Measurements from ENCODE around the gene ABCC1.
"Not testable (repeated sequence)": the region's sequence is repeated elsewhere in the genome, so short reads cannot be mapped to it uniquely, and the experiment has no call there.

Gene ABCC1

GRCh38 chr16:15967655-15968315 is 18.4 kb downstream of the ABCC1 start:
- DNase-seq: no peak

GRCh38 chr16:15970202-15970601 is 20.8 kb downstream of the ABCC1 start:
- no peak for DNase-seq

DNA sequence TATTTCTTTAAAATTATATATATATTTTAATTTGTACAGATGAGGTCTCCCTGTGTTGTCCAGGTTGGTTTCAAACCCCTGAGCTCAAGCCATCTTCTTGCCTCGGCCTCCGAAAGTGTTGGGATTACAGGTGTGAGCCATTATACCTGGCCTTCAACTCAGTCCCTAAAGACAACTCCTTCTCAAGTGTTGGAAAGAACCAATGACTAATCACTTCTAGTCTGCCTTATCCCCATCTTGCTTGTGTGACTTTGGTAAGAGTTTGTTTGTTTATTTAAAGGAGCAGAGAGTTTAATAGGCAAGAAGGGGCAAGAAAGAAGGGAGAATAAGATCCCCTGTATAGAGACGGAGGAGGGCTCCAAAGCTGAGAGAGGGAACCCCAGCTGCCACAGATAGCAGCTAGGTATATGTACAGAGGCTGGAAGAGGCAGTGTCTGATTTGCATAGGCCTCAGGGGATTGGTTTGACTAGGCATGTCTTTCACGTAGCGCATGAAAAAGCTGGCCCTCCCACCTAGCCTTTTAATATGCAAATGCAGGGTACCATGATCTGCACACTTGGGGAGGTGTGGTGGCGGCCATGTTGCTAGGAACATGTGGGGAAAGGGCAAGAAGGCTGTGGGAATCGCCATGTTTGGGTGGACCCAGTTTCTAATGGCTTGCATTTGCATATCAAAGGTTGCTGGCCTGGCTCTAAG is 21.5 kb downstream of the ABCC1 start:
- no peak for DNase-seq

DNA sequence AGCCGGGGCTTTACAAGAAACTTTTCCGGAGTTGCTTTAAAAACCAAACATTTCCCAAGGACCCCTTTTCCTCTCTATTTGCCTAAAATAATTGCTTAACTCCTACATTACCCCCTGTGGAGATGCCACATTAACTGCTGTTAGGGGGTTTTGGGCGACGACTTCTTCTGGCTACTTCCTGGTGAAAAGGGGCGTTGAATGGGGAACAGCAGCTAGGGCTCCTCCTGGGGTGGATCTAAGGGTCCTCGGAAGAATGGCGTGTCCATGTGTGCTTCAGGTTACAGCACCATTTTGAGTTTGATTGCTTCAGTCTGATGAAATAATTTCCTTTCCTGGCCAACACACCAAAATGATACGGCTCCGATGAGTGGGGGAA is 22.0 kb downstream of the ABCC1 start:
- DNase-seq: no peak

- no peak for DNase-seq
Measured at GRCh38 chr16:15972046-15972868, 22.8 kb downstream of the ABCC1 start.

DNA sequence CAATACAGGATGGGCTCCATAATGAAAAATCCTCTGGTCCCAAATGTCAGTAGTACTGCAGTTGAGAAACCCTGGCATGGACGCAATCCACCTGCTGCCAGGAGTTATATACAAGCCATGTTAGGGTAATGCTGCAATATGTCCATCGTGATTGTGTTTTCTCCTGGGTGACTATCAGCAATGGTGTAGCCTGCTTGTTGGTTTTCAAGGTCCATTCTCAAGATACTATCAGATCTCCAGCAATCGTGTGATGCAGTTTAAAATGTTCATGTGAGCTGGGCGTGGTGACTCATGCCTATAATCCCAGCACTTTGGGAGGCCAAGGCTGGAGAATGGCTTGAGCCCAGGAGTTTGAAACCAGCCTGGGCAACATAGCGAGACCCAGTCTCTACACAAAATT is 24.0 kb downstream of the ABCC1 start:
- DNase-seq: no peak

GRCh38 chr16:15974057-15974456 is 24.6 kb downstream of the ABCC1 start:
- DNase-seq: no peak

- no peak for DNase-seq
Measured at GRCh38 chr16:15975172-15975571, 25.8 kb downstream of the ABCC1 start.

DNA sequence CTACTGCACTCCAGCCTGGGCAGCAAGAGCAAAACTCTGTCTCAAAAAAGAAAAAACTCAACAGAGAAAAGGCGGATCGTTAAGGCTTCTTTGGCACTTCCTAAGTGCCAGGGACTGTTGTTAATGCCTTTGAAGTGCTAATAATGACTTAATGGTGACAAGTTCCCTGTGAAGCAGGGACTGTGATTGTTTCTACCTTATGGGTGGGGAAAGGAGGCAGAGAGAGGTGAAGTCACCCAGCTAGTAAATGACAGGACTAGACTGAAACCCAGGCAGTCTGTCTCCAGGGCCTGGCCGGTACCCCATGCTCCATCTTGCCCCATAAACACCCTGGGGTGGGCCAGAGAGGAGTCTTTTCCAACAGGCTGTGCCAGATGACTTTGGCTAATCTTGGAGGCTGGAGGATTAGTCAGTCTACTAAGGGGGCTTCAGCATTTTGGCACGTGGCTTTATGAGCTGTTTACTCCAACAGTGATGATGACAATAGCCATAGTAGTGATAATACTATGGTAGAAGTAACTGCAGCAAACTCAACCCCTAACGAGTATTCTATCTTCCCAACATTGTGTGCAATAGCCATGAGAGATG is 26.9 kb downstream of the ABCC1 start:
- DNase-seq: no peak

- peak; percentile 53 for DNase-seq
Measured at GRCh38 chr16:15976929-15977637, 27.7 kb downstream of the ABCC1 start.

- no peak for DNase-seq
Measured at GRCh38 chr16:15979801-15980200, 30.4 kb downstream of the ABCC1 start.

DNA sequence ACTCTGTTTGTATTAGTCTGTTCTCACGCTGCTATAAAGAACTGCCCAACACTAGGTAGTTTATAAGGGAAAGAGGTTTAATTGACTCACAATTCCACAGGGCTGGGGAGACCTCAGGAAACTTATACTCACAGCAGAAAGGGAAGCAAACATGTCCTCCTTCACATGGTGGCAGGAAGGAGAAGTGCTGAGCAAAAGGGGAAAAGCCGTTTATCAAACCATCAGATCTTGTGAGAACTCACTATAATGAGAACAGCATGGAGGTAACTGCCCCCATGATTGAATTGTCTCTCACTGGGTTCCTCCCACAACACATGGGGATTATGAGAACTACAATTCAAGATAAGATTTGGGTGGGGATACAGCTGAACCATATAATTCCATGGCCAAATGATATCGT is 30.9 kb downstream of the ABCC1 start:
- no peak for DNase-seq

GRCh38 chr16:15981382-15981781 is 32.0 kb downstream of the ABCC1 start:
- DNase-seq: no peak

GRCh38 chr16:15982194-15982915 is 32.9 kb downstream of the ABCC1 start:
- DNase-seq: not testable (repeated sequence)

DNA sequence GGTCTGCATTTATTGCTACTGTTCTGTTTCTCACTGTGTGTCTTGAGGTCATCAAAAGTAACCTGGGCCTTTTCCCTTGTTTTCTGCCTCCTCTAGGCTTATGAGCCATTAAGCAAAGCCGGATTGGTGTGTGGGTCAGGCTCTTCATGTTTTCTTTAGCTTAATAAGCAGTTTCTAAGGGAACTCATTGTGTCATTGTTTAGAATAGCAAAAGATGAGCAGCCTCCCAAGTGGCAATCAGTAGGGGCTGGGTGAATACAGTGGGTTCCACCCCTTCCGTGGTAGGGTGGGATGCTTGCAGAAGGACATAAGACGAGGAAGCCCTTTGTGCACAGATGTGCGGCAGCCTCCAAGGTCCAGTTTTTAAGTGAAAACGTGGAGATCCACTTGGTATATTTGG is 34.5 kb downstream of the ABCC1 start:
- no peak for DNase-seq

DNA sequence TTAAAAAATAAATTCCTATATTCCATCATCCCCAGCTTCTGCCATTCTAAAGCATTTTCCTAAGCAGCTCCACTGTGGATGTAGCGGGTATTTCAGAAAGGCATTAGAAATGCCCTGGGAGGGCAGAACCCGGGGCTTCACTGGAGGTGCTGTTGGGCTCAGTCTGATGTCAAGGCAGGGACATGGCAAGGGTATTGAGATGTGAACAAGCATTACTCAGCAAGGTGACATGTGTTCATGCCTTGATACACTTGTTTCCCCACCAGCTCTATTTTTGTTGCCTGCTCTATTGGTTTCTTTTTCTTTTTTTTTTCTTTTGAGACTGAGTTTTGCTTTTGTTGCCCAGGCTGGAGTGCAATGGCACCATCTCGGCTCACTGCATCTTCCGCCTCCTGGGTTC is 35.7 kb downstream of the ABCC1 start:
- no peak for DNase-seq

DNA sequence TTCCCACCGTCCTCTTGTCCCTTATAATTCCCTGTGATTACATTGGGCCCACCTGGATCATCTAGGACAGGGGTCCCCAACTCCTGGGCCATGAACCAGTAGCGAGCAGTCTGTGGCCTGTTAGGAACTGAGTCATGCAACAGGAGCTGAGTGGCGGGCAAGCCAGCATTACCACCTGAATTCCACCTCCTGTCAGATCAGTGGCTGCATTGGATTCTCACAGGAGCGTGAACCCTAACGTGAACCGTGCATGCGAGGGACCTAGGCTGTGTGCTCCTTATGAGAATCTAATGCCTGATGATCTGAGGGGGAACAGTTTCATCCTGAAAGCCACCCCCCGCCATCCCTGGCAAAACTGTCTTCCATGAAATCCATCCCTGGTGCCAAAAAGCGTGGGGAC is 36.8 kb downstream of the ABCC1 start:
- DNase-seq: no peak

- no peak for DNase-seq
Measured at GRCh38 chr16:15988268-15989013, 39.0 kb downstream of the ABCC1 start.

DNA sequence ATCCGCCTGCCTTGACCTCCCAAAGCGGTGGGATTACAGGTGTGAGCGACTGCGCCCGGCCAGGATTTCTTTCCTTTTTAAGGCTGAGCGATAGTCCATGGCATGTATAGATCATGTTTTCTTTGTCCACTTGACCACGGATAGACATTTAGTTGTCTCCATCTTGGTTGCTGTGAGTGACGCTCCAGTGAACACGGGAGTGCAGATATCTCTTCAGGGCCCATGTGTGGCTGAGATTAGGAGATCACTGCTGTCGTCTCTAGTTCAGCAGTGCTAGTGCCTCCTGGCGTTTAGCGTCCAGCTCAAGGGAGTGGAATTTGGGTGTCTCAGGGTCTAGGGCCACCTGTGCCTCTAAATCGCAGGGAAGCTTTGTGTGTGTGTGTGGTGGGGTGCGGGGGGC is 41.5 kb downstream of the ABCC1 start:
- DNase-seq: no peak

- no peak for DNase-seq
Measured at GRCh38 chr16:15993128-15993527, 43.7 kb downstream of the ABCC1 start.

DNA sequence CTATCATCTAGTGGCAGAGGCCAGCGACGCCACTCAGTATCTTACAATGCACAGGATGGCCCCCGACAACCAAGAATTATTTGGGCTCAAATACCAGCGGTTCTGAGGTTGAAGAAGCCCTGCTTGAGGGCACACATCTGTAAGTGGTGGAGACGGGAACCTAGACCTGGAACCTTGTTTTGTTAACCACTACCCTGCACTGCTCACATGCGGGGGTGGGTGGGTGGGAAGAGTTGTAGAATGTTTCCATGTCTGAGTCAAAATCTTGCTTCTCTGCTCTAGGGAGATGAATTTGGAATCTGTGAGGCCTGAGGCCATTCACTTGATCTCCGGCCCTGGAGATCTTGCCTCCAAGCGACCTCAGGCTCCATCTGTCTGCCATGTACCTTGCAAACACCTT is 44.1 kb downstream of the ABCC1 start:
- DNase-seq: no peak

Data from femur (tissue), 1 donor.